RWPE1 (cell line): ENCODE measurements around the gene SCRN3.

ENCODE experiments used
- CTCF ChIA-PET: fragments of 350-600 bp; sonication (Branson Sonifier 250); formaldehyde crosslinking; extraction: SDS; loops from one replicate; lab custom pipeline; 2021; lab: Yijun Ruan, JAX
- POLR2A ChIA-PET: fragments of 400-600 bp; formaldehyde crosslinking; extraction: SDS; loops from one replicate; lab custom pipeline; 2020; ENCODE audit warnings: antibody characterized with exemption; ENCODE audit not compliant: low non-redundant PET; lab: Yijun Ruan, JAX
- DNase-seq: peaks from one replicate; pipeline ENCODE4 v3.0.0; 2012; ENCODE audit warnings: low spot score
- H3K27ac ChIP-seq: fragments of 450-650 bp; 2 replicates; pipeline ENCODE4 v1.5.1; 2017
- TF ChIP-seq, protein P1 (sequence below): fragments of 450-650 bp; conservative IDR thresholded peaks from 2 replicates; pipeline ENCODE4 v1.5.1; 2017; ENCODE audit warnings: low read depth, mild to moderate bottlenecking

SCRN3 gene

DNA sequence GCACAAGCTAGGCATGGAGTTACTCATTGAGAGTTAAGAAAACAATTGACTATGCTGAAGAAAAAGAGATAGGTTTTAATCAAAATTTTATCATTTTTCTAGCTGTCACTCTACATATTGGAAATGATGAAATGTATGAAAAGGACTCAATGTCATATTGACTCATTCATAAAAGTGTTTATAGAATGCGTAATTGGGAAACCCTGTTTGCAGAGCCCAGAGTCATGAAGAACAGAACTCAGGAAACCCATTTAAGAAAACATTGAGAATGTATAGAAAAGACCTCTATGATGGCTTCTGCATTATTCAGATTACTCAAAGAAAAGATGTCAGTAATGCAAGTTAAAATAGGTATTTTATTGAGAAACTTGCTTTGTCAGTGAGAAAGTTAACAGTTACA lies 36.4 kb downstream of the SCRN3 start:
- TF ChIP-seq, protein P1, sequence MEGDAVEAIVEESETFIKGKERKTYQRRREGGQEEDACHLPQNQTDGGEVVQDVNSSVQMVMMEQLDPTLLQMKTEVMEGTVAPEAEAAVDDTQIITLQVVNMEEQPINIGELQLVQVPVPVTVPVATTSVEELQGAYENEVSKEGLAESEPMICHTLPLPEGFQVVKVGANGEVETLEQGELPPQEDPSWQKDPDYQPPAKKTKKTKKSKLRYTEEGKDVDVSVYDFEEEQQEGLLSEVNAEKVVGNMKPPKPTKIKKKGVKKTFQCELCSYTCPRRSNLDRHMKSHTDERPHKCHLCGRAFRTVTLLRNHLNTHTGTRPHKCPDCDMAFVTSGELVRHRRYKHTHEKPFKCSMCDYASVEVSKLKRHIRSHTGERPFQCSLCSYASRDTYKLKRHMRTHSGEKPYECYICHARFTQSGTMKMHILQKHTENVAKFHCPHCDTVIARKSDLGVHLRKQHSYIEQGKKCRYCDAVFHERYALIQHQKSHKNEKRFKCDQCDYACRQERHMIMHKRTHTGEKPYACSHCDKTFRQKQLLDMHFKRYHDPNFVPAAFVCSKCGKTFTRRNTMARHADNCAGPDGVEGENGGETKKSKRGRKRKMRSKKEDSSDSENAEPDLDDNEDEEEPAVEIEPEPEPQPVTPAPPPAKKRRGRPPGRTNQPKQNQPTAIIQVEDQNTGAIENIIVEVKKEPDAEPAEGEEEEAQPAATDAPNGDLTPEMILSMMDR = no peak
- POLR2A ChIA-PET = no interaction called here
- CTCF ChIA-PET = no interaction called here
- H3K27ac ChIP-seq = no peak overlapping the region
- no peak for DNase-seq

DNA sequence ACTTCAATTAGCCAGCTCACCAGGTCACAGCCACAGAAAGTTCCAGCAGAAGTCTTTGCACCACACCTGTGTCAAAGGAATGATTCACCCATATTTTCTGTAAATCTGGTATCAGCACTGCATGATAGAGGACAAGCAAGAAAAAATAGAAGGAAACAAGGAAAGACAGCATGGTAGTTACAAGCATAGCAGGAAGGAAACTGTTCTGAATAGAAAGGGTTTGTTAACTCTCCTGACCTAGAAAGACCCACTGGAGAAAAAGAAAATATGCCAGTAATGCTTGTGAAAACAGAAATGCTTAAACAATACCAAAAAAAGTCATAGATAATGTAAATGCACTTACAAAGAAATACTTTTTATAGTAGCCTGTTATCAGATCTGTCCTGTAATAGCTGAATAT lies 40.8 kb downstream of the SCRN3 start:
- DNase-seq = no peak
- POLR2A ChIA-PET = no interaction called here
- CTCF ChIA-PET = interaction anchor here (0.5 kb wide), 1 partner anchor 79 kb away, joined by 3 read pairs; no protein-coding TSS in a partner anchor
- TF ChIP-seq, protein P1 = no peak
- H3K27ac ChIP-seq = no peak overlapping the region

DNA sequence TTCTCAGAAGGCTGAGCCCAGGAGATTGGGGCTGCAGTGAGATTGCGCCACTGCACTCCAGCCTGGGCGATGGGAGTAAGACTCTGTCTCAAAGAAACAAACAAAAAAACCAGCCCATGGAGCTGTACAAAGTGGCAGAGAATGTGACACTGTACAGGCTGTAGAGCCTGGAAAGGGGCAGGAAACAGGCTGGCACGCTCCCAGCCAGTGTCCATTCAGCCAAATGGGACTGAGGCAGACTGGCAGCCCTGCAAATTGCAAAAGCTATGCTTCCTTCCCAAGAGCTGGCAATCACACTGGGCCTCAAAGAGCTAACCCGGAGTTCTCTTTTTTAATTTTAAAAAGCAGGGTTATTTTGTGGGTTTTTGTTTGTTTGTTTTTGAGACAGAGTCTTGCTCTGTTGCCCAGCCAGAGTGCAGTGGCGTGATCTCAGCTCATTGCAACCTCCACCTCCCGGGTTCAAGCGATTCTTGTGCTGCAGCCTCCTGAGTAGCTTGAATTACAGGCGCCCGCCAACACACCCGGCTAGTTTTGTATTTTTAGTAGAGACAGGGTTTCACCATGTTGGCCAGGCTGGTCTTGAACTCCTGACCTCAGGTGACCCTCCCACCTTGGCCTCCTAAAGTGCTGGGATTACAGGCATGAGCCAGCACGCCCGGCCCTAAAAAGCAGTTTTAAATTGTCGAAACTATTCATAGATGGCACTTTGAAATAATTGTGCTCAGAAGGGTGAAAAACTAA lies 42.8 kb downstream of the SCRN3 start:
- no peak for DNase-seq
- TF ChIP-seq, protein P1 = no peak
- POLR2A ChIA-PET = no interaction called here
- 0 out of 2 replicates have a peak overlapping the region, but pooled peaks have one; percentile 7 for H3K27ac ChIP-seq
- CTCF ChIA-PET = interaction anchor here (0.6 to 1.2 kb wide), 2 partner anchors 25 to 32 kb away, joined by 5 to 6 read pairs; no protein-coding TSS in a partner anchor

DNA sequence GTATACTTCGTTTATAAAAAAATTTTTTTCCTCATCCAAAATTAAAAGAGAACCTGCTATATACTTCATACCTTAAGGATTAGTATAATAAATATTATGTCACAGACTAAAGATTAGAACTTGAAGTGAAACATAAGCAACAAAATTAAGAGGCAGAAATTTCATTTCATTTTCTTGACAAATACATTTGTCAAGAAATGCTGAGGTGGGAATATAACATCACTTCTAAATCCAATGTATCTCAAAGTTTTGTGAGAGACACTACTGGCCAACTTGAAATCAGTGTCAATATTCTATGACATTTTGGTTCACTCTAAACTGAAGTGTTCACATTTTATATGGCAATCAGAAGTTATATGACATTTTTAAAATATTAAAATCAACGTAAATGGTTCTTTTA lies 43.8 kb downstream of the SCRN3 start:
- no peak overlapping the region for H3K27ac ChIP-seq
- POLR2A ChIA-PET = no interaction called here
- CTCF ChIA-PET = no interaction called here
- DNase-seq = no peak
- TF ChIP-seq, protein P1 = no peak

DNA sequence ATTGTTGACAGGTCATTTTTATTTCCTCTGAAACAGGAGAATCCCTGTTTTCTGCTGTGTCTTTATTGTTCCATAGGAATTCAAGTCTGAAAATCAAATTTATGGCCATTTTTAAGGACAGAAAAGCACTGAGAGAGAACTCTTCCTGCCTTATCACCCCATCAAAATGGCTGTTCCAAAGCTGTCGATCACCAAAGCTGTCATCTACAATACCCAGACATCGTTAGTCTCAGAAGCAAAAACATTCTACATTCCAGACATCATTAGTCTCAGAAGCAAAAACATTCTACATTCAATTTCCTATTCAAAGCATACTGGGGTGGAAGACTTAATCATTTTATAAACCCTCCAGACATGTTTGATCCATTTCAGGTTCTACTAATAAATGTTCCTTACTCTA lies 44.4 kb downstream of the SCRN3 start:
- no peak overlapping the region for H3K27ac ChIP-seq
- ChIA-PET CTCF (no interaction called here), POLR2A (no interaction called here)
- no peak for DNase-seq
- TF ChIP-seq, protein P1 = no peak

DNA sequence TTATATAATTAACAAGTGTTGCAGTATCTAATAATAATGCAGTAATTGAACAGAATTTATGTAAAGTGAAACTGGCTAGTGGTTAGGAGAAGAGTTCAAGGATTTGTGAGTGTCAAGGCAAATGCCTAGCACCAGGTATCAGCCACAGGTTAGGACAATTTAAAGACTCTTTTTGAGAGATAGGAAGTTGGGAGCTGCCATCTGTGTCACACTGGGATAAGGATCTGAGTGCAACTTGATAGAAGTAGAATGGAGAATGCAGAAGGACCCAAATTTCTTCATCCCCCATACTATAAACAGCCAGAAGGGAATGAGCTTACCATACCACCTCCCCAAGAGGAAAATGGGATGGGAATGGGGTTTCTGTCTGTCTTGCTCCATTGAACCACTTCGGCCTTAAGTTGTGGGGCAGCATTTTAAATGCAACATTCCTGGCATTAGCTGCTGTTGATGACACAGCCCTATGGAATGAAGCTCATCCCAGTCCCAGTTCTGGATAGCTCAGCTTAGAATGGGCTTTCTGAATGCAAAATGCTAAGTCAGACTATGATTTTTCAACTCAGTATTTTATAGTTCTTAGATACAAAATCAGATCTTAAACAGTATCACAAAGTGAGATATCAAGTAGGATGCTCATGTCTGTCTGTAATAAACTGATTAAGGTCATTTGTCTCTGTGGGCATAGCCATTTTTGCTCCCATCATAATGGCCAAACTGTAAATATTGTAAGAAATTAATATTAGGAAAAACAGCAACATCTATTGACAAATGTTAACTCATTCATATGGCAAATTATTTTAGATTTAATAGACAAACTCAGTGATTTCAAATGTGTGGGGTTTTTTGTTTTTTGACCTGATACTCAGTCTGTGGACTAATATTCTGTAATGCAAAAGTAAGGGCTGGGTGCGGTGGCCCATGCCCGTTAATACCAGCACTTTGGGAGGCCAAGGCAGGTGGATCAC lies 47.3 kb downstream of the SCRN3 start:
- TF ChIP-seq, protein P1 = 0 out of 2 replicates have a peak, but pooled peaks have one; percentile 14
- CTCF ChIA-PET = interaction anchor here (0.6 to 0.7 kb wide), 3 partner anchors 120 to 557 kb away, joined by 3 read pairs; no protein-coding TSS in a partner anchor
- H3K27ac ChIP-seq = no peak overlapping the region
- DNase-seq = peak; percentile 83
- POLR2A ChIA-PET = no interaction called here
